GM12892 (cell line): ENCODE data around the gene SYDE2.

Source experiments
- POLR2A ChIP-seq: IDR thresholded peaks from 2 replicates; pipeline ENCODE4 v1.6.1; 2011; ENCODE audit warnings: low read depth, low read length, control low read depth
- POLR2AphosphoS5 ChIP-seq: IDR thresholded peaks from 2 replicates; pipeline ENCODE4 v1.6.1; 2011; ENCODE audit warnings: low read depth, low read length, control low read depth
- TAF1 ChIP-seq: IDR thresholded peaks from 2 replicates; pipeline ENCODE4 v1.6.1; 2011; ENCODE audit warnings: low read depth, mild to moderate bottlenecking, control low read depth, low read length, borderline replicate concordance

DNA sequence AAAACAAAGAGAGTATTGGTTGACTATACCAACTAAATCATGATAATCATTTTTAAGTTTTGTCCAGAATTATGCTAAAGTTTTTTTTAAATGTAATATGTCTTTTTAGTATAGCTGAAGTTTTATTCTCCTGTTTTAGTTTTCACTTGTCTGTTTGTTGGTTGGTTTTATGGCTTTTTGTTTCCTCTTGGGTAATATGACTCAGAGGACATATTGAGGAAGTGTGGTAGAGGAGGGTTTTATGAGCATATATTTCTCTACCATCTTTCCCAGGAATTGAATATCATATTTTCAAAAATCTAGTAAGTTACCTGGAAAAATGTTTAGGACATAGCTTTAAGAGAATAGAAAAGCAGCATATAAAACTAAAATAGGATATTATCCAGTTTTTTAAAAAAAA lies 84.0 kb downstream of the SYDE2 start:
- no peak for TF ChIP-seq TAF1
- no peak for TF ChIP-seq POLR2A
- no peak for TF ChIP-seq POLR2AphosphoS5
